K562 (cell line): ENCODE results near the gene NDC1. TPM values are rescaled to one million over a fixed set of nuclear protein-coding genes. Genes with fewer than 3 reads are reported as not detected.

Experiments
- ATAC-seq: fragments of 200-7000 bp; cut with Tn5 transposase; 3 replicates; pipeline ENCODE4 v1.9.1; 2020; ENCODE audit warnings: moderate library complexity
- BruUV-seq: library from RNA; stranded (reverse); fragments of 400-500 nt; replicated peaks from 2 replicates; lab custom pipeline; 2021; lab: Mats Ljungman, UMichigan
- CTCF ChIA-PET: fragments of 300-600 bp; formaldehyde crosslinking; extraction: SDS; loops from one replicate; lab custom pipeline; 2021; ENCODE audit warnings: low intra/inter-chr PET ratio; lab: Yijun Ruan, JAX
- POLR2A ChIA-PET: fragments of 300-600, 350-650 bp; sonication (Branson Sonifier 250); formaldehyde crosslinking; extraction: SDS; loops from one replicate; lab custom pipeline; 2021; ENCODE audit warnings: antibody characterized with exemption, inconsistent platforms; lab: Yijun Ruan, JAX
- DNase-seq, 4 experiments: peaks; one replicate each; pipeline versions ENCODE4 v3.0.0 to v3.0.0-alpha.2; 2011 to 2018; ENCODE audit warnings: low spot score in 3 of 4, mixed read lengths in 3 of 4; ENCODE audit errors: extremely low read depth in 1 of 4
- FAIRE-seq: peaks from 2 replicates; lab custom pipeline; 2011; peaks lifted over from hg19 to GRCh38; lab: Jason Lieb, UNC
- H2AFZ ChIP-seq: 2 replicates; pipeline ENCODE4 v1.6.0; 2011; ENCODE audit warnings: low read depth, low read length, control low read depth, inconsistent platforms
- H3K27ac ChIP-seq: fragments of 200-600 bp; 3 replicates; pipeline ENCODE4 v1.8.0; 2011; ENCODE audit warnings: low read depth, mild to moderate bottlenecking, control low read depth, inconsistent platforms, low read length, moderate library complexity, mixed read lengths; ENCODE audit errors: extremely low read depth
- H3K27me3 ChIP-seq, 2 experiments: fragments of 300-600 bp in 1 of 2; 2 replicates in 1 of 2; 3 replicates in 1 of 2; pipeline versions ENCODE4 v1.6.0 to v1.8.0; 2011; ENCODE audit warnings: inconsistent platforms in 2 of 2, low read length in 2 of 2, mild to moderate bottlenecking in 1 of 2, mixed read lengths in 1 of 2, moderate library complexity in 1 of 2; ENCODE audit not compliant: control insufficient read depth in 2 of 2, insufficient read depth in 2 of 2
- H3K36me3 ChIP-seq: fragments of 300-600 bp; 3 replicates; pipeline ENCODE4 v1.8.0; 2011; ENCODE audit warnings: mild to moderate bottlenecking, low read length, inconsistent platforms; ENCODE audit not compliant: control insufficient read depth, insufficient read depth
- H3K4me1 ChIP-seq, 2 experiments: fragments of 200-600 bp in 1 of 2; replicated peaks in 1 of 2; 2 replicates in 1 of 2; 3 replicates in 1 of 2; pipeline versions ENCODE4 v1.5.1 to v1.8.0; 2011; ENCODE audit warnings: inconsistent platforms in 2 of 2, low read length in 2 of 2, mild to moderate bottlenecking in 1 of 2, mixed read lengths in 1 of 2, moderate library complexity in 1 of 2; ENCODE audit not compliant: control insufficient read depth in 2 of 2, insufficient read depth in 2 of 2
- H3K4me2 ChIP-seq: 2 replicates; pipeline ENCODE4 v1.6.1; 2011; ENCODE audit warnings: low read length, control low read depth, inconsistent platforms, mixed read lengths; ENCODE audit not compliant: insufficient read depth
- H3K4me3 ChIP-seq: fragments of 200-600 bp; sonication (generic), shearing (Covaris generic); 2 replicates; pipeline ENCODE4 v1.5.1; 2016; ENCODE audit warnings: control low read depth, inconsistent platforms
- H3K79me2 ChIP-seq: fragments of 200-600 bp; 3 replicates; pipeline ENCODE4 v1.8.0; 2011; ENCODE audit warnings: low read length, inconsistent platforms; ENCODE audit not compliant: control insufficient read depth, insufficient read depth
- H3K9ac ChIP-seq, 2 experiments: 2 replicates each; pipeline versions ENCODE4 v1.6.0 to v1.6.1; 2011; ENCODE audit warnings: low read depth in 2 of 2, low read length in 2 of 2, control low read depth in 1 of 2, inconsistent platforms in 1 of 2, mild to moderate bottlenecking in 1 of 2, mixed read lengths in 1 of 2; ENCODE audit not compliant: insufficient read depth in 1 of 2
- H3K9me1 ChIP-seq: one replicate; pipeline ENCODE4 v1.6.0; 2011; ENCODE audit warnings: inconsistent platforms, mild to moderate bottlenecking, low read length, moderate library complexity; ENCODE audit not compliant: control insufficient read depth, insufficient read depth
- H3K9me3 ChIP-seq: replicated peaks from 2 replicates; pipeline ENCODE4 v1.5.1; 2011; ENCODE audit warnings: low read depth, low read length, inconsistent platforms; ENCODE audit not compliant: control insufficient read depth, insufficient read depth
- H4K20me1 ChIP-seq: replicated peaks from 2 replicates; pipeline ENCODE4 v1.6.1; 2011; ENCODE audit warnings: low read length, inconsistent platforms, mixed read lengths; ENCODE audit not compliant: control insufficient read depth, insufficient read depth
- CBX2 ChIP-seq: fragments of 200-600 bp; sonication (generic); IDR thresholded peaks from one replicate; pipeline ENCODE4 v1.6.1; 2012; ENCODE audit warnings: mild to moderate bottlenecking, low read length, inconsistent platforms; ENCODE audit not compliant: insufficient read depth, poor library complexity, severe bottlenecking
- CBX3 ChIP-seq, 2 experiments: IDR thresholded peaks; 1 replicate in 1 of 2; 2 replicates in 1 of 2; pipeline ENCODE4 v1.6.1; 2012; ENCODE audit warnings: inconsistent platforms in 2 of 2, low read length in 2 of 2, borderline replicate concordance in 1 of 2, control low read depth in 1 of 2
- CC2D1A ChIP-seq: fragments of 450-650 bp; IDR thresholded peaks from 2 replicates; pipeline ENCODE4 v1.6.1; 2017; ENCODE audit warnings: mild to moderate bottlenecking
- CLOCK ChIP-seq: fragments of 250-450 bp; sonication (Bioruptor Pico); IDR thresholded peaks from 2 replicates; pipeline ENCODE4 v1.4.0; 2020; ENCODE audit warnings: mild to moderate bottlenecking, moderate library complexity, borderline replicate concordance
- FOXJ3 ChIP-seq: sonication (generic); formaldehyde crosslinking; IDR thresholded peaks from 2 replicates; pipeline ENCODE4 v1.4.0; 2020; ENCODE audit warnings: mild to moderate bottlenecking, missing genetic modification reagents
- NCOA2 ChIP-seq, 2 experiments: fragments of 450-650 bp; IDR thresholded peaks; 2 replicates each; pipeline ENCODE4 v1.6.1; 2018; ENCODE audit warnings: mild to moderate bottlenecking in 2 of 2, moderate library complexity in 1 of 2; ENCODE audit not compliant: partially characterized antibody in 2 of 2
- PTTG1 ChIP-seq: fragments of 450-650 bp; IDR thresholded peaks from 2 replicates; pipeline ENCODE4 v1.6.1; 2016; ENCODE audit warnings: low read depth, mild to moderate bottlenecking, missing genetic modification characterization, missing compliant biosample characterization
- RBM34 ChIP-seq: fragments of 200-400 bp; formaldehyde crosslinking; IDR thresholded peaks from 2 replicates; pipeline ENCODE4 v1.6.1; 2018; ENCODE audit warnings: low read length, borderline replicate concordance; ENCODE audit not compliant: insufficient read depth
- RFX5 ChIP-seq: IDR thresholded peaks from 2 replicates; pipeline ENCODE4 v1.6.1; 2011; ENCODE audit warnings: low read depth, mild to moderate bottlenecking, improper control_type of control experiment, low read length
- ZBED1 ChIP-seq: IDR thresholded peaks from 2 replicates; pipeline ENCODE4 v1.6.1; 2014
- ZNF165 ChIP-seq: fragments of 250-450 bp; sonication (Bioruptor Pico); IDR thresholded peaks from 2 replicates; pipeline ENCODE4 v1.4.0; 2020; ENCODE audit warnings: borderline replicate concordance
- ZNF274 ChIP-seq: IDR thresholded peaks from 2 replicates; pipeline ENCODE4 v1.6.1; 2011; ENCODE audit warnings: low read depth, mild to moderate bottlenecking, low read length, moderate library complexity, borderline replicate concordance
- ZNF354B ChIP-seq: fragments of 250-450 bp; sonication (Bioruptor Pico); IDR thresholded peaks from 2 replicates; pipeline ENCODE4 v1.4.0; 2020
- ZNF431 ChIP-seq: sonication (generic); formaldehyde crosslinking; IDR thresholded peaks from 2 replicates; pipeline ENCODE4 v1.8.0; 2022; ENCODE audit warnings: mild to moderate bottlenecking, missing genetic modification reagents
- ZNF780A ChIP-seq: fragments of 250-450 bp; sonication (Bioruptor Pico); IDR thresholded peaks from 2 replicates; pipeline ENCODE4 v1.5.0; 2021; ENCODE audit warnings: mild to moderate bottlenecking
- WGBS: fragments of 100-300 bp; shearing (Covaris generic); methylation state at CpG from one replicate; pipeline ENCODE4 v1.1.6; 2016; ENCODE audit warnings: low coverage, mixed read lengths; ENCODE audit not compliant: insufficient coverage; ENCODE audit errors: missing lambda C conversion rate; 5-methylcytosine and 5-hydroxymethylcytosine counted together
- in situ Hi-C: fragments of 300-500 bp; cut with MboI; formaldehyde crosslinking; loops from 4 replicates; pipeline ENCODE4 v1.15.0; 2018; ENCODE audit warnings: inconsistent platforms, mixed read lengths
- intact Hi-C: fragments of 100-400 bp; cut with micrococcal nuclease; formaldehyde crosslinking; loops from 2 replicates; pipeline ENCODE4 v1.14.2; 2022
- polyA plus RNA-seq, 8 experiments: library from polyadenylated mRNA; depleted of rRNA in 4 of 8; stranded (reverse) in 5 of 8; unstranded in 3 of 8; fragments of >200 nt; fragmentation: Nextera tagmentation in 2 of 8; fragmentation: Illumina TruSeq in 1 of 8; extraction: Ambion mirVana in 2 of 8; extraction: Trizol in 1 of 8; gene quantifications; 2 replicates each; pipeline versions ENCODE4 v1.2.1 to v1.2.3, GENCODE V29; 2011 to 2014; ENCODE audit warnings: inconsistent platforms in 1 of 8, missing spikeins in 1 of 8
- total RNA-seq, 7 experiments: library from RNA; depleted of rRNA in 6 of 7; stranded (reverse); fragments of >200 nt in 6 of 7; fragmentation: Illumina TruSeq in 2 of 7; extraction: Trizol in 2 of 7; gene quantifications; 2 replicates each; pipeline versions ENCODE4 v1.2.1 to v1.2.3, GENCODE V29; 2011 to 2021; ENCODE audit warnings: low replicate concordance in 1 of 7

NDC1 gene
- total and polyA plus RNA-seq, 9 of the 15 experiments (the other 6 are each of a cell fraction or from before 2014, with no cell fraction given), result 26.9 to 102 (median 64.5) TPM

DNA sequence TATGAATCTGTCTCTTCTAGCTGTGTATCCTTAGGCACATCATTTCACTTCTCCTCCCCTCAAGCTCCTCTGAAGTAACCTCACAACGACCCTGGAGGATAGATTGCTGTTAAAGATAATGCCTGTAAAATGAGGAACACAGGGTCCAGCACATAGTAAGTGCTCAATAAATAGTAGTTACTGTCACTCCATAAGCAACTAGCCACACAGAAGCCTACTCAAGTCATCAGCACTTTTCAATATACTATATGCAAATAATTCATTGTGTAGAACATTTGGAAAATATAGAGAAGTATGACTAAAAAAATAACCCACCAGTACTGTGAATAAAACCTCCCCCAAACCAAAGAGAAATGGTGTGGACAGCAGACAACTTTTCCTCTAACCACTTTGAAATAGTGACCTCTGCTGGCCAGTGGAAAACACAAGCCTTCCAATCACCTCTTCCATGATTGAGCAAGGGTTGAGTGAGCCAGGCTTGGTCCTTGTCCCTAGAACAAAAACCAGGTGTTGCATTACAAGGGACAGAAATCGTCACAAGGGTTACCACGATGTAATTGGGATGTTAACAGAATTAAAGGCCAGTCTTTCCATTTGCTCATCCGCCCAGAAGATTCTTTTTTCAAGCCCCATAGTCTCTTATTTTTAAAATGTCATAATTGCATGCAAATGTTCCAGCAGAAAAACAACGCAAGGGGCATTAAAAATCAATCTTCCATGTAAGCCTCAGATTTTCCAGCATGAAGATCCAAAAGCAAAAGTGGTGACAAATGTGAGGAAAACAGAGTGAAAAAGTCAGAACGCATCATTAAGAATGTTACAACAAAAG lies 83.4 kb downstream of the NDC1 start (continued):
- TF ChIP-seq CBX3 (IDR thresholded peaks at IDR 0.05; ENCODE audit: borderline replicate concordance in 1 of 2, low read length in 2 of 2) (0 out of 3 replicates have a peak, but pooled peaks of 1 of the 2 experiments have one; percentile 64), CC2D1A (0 out of 2 replicates have a peak, but pooled peaks have one; percentile 49)

DNA sequence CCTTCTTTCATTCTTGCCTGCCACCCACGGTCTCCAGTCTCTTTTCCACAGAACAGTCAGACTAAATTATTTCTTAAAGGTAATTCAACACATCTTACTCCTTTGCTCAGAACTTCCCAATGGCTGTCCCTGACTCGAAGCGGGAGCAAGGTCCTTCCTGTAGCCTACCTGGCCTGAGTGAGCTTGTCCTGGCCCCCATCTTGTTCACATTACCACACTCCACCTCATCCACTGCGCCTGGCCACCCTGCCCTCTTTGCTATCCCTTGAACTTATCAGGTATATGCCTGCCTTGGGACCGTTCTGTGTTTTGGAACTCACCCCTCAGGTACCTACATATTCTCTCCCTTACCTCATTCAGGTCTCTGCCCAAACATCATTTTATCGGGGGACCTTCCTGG lies 85.8 kb downstream of the NDC1 start:
- H3K4me1 ChIP-seq, result no peaks in the 10 kb centered on the region
- in situ Hi-C loops (loop anchor here (5.0 kb wide), 1 partner anchor 265 kb away; no protein-coding TSS in a partner anchor), intact Hi-C loops (no loop called here)
- no peaks in the 10 kb centered on the region for H3K9me3 ChIP-seq
- ATAC-seq (no peak), DNase-seq (no peak), FAIRE-seq (no peak)
- H2AFZ ChIP-seq, result no peak overlapping the region
- BruUV-seq, result no TSS peak
- H3K4me3 ChIP-seq, result no peak overlapping the region
- H3K36me3 ChIP-seq, result no peaks in the 10 kb centered on the region
- POLR2A ChIA-PET, result interaction anchor here (0.9 kb wide), 1 partner anchor 9 kb away, joined by 3 read pairs; no protein-coding TSS in a partner anchor
- under 1% methylated on average over 6 of the region's 6 CpGs for WGBS
- CTCF ChIA-PET, result no interaction called here
- no peak overlapping the region for H3K9ac ChIP-seq
- no peak for TF ChIP-seq CLOCK
- TF ChIP-seq ZNF165, result no peak
- TF ChIP-seq ZNF431 (CRISPR knock-in tag), result no peak
- TF ChIP-seq NCOA2 (IDR thresholded peaks at IDR 0.05; ENCODE audit: partially characterized antibody in 2 of 2), result no peak
- TF ChIP-seq FOXJ3 (CRISPR knock-in tag), result no peak
- no peak for TF ChIP-seq PTTG1 (tag)
- TF ChIP-seq ZNF780A (CRISPR knock-in tag), result no peak
- TF ChIP-seq RBM34, result no peak
- no peak for TF ChIP-seq CBX2
- no peak for TF ChIP-seq ZBED1
- no peak for TF ChIP-seq ZNF354B (CRISPR knock-in tag)
- no peak for TF ChIP-seq RFX5
- TF ChIP-seq ZNF274, result no peak
- H4K20me1 ChIP-seq, result no peaks in the 10 kb centered on the region
- H3K9me1 ChIP-seq, result no peaks in the 10 kb centered on the region
- H3K79me2 ChIP-seq, result no peaks in the 10 kb centered on the region
- H3K4me2 ChIP-seq, result no peak overlapping the region
- H3K27ac ChIP-seq, result no peak overlapping the region
- H3K27me3 ChIP-seq, result peaks cover 16 to 19% of the 10 kb centered on the region in 2 experiments; a peak in 4 of 5 replicates
